GM12801 (cell line): ENCODE measurements around the gene RCHY1.

ENCODE experiments used
- CTCF ChIP-seq: IDR thresholded peaks from one replicate; pipeline ENCODE4 v1.5.1; 2011; ENCODE audit warnings: control low read depth; ENCODE audit not compliant: insufficient read length; ENCODE audit errors: extremely low read depth

The RCHY1 gene

GRCh38 chr4:75502671-75503070 is 11.5 kb downstream of the RCHY1 start:
- TF ChIP-seq CTCF: no peak

- no peak for TF ChIP-seq CTCF
Observed at GRCh38 chr4:75499900-75500299, 14.3 kb downstream of the RCHY1 start.

DNA sequence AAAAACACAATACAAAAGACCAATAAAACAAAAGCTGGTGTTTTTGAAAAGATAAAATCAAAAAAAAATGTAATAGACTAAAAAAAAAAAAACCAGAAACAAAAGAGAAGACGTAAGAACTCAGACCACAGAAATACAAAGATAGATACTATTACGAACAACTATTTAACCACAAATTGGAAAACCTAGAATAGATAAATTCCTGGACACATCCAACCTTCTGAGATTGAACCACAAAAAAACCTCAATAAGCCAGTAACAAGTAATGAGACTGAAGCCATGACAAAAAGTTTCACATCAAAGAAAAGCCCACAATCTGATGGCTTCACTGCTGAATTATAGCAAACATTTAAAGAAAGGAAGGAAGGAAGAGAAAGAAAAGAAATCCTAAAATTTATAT is 16.2 kb downstream of the RCHY1 start:
- no peak for TF ChIP-seq CTCF

DNA sequence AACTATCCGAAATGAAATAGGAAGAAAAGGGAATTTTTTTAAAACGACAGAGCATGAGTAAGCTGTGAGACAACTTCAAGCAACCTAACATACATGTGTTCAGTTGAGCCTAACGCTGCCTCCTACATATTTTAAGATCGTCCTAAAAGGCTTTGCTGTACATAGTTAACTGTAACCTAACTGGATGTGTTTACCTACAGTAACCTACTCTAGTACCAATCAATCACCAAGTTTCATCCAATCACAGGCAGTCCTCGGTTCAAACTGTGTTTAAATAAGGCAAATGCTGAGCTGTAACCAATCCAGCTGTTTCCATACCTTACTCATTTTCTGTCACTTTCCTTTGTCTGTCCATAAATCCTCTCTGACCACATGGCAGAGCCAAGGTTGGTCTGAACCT is 17.1 kb downstream of the RCHY1 start:
- TF ChIP-seq CTCF: no peak

- no peak for TF ChIP-seq CTCF
Observed at GRCh38 chr4:75496406-75496805, 17.8 kb downstream of the RCHY1 start.

DNA sequence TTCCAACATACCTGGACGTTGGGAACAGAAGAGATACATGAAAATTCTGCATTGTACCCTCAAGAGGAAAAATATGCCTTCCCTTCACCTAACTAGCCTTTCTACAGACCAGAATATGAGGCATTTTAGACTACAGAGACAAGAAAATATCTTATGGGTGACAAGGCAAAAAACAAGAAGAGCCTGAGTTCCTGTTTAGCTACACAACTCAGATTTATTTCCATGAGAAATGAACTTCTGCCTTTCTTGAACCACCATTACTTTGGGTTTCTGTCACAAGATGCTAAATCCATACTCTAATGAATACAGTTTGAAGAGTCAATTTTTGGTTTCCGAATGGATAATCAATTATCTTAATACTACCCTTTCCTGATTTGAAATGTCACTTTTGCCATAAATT is 18.7 kb downstream of the RCHY1 start:
- no peak for TF ChIP-seq CTCF

- no peak for TF ChIP-seq CTCF
Observed at GRCh38 chr4:75494563-75494962, 19.6 kb downstream of the RCHY1 start.

GRCh38 chr4:75490155-75490554 is 24.0 kb downstream of the RCHY1 start:
- TF ChIP-seq CTCF: no peak
